H1 (cell line): ENCODE data around the gene GNG11.

Source experiments
- CBX5 ChIP-seq: fragments of 300-800, 300-1000 bp; sonication (generic); IDR thresholded peaks from 2 replicates; pipeline ENCODE4 v1.7.1; 2016; ENCODE audit warnings: antibody characterized with exemption, low read length, low read depth
- CTCF ChIP-seq, 3 experiments: IDR thresholded peaks; 1 replicate in 2 of 3; 2 replicates in 1 of 3; pipeline versions ENCODE4 v1.5.1 to v1.6.1; 2011; ENCODE audit warnings: low read length in 3 of 3, mild to moderate bottlenecking in 3 of 3, inconsistent platforms in 2 of 3, low read depth in 1 of 3, moderate library complexity in 1 of 3; ENCODE audit not compliant: insufficient read depth in 1 of 3; ENCODE audit errors: control extremely low read depth in 1 of 3
- EZH2 ChIP-seq: fragments of 200-600 bp; sonication (generic); IDR thresholded peaks from 2 replicates; pipeline ENCODE4 v1.7.1; 2012; ENCODE audit warnings: low read depth, mild to moderate bottlenecking, moderate library complexity, low read length, inconsistent platforms; ENCODE audit not compliant: severe bottlenecking
- MAX ChIP-seq: IDR thresholded peaks from 2 replicates; pipeline ENCODE4 v1.6.1; 2012; ENCODE audit warnings: inconsistent platforms
- POLR2A ChIP-seq, 2 experiments: IDR thresholded peaks; 1 replicate in 1 of 2; 2 replicates in 1 of 2; pipeline ENCODE4 v1.6.1; 2011; ENCODE audit warnings: low read depth in 2 of 2, low read length in 2 of 2, mild to moderate bottlenecking in 2 of 2; ENCODE audit errors: control extremely low read depth in 1 of 2
- SIN3A ChIP-seq, 2 experiments: IDR thresholded peaks in 1 of 2; conservative IDR thresholded peaks in 1 of 2; 2 replicates each; pipeline ENCODE4 v1.6.1; 2011 to 2012; ENCODE audit warnings: low read length in 2 of 2, improper control_type of control experiment in 1 of 2, low read depth in 1 of 2, mild to moderate bottlenecking in 1 of 2

- TF ChIP-seq CTCF (IDR thresholded peaks at IDR 0.05; ENCODE audit: control extremely low read depth in 1 of 3, insufficient read depth in 1 of 3, low read depth in 1 of 3, low read length in 3 of 3) (no peak), EZH2 (no peak), MAX (no peak), CBX5 (no peak), POLR2A (IDR thresholded peaks at IDR 0.05; ENCODE audit: control extremely low read depth in 1 of 2, low read depth in 2 of 2, low read length in 2 of 2) (no peak), SIN3A (conservative IDR thresholded peaks at IDR 0.05 in 1 of 2, IDR thresholded peaks at IDR 0.05 in 1 of 2; ENCODE audit: low read depth in 1 of 2, low read length in 2 of 2) (no peak)
Observed at GRCh38 chr7:93945756-93946535, 24.4 kb downstream of the GNG11 start.
